Dedifferentiated amniotic fluid mesenchymal stem cell (primary cell): ENCODE data around the gene HCCS.

Experiments
- DNase-seq: peaks from one replicate; pipeline ENCODE4 v3.0.0-alpha.2; 2016; ENCODE audit errors: extremely low spot score

Gene HCCS

DNA sequence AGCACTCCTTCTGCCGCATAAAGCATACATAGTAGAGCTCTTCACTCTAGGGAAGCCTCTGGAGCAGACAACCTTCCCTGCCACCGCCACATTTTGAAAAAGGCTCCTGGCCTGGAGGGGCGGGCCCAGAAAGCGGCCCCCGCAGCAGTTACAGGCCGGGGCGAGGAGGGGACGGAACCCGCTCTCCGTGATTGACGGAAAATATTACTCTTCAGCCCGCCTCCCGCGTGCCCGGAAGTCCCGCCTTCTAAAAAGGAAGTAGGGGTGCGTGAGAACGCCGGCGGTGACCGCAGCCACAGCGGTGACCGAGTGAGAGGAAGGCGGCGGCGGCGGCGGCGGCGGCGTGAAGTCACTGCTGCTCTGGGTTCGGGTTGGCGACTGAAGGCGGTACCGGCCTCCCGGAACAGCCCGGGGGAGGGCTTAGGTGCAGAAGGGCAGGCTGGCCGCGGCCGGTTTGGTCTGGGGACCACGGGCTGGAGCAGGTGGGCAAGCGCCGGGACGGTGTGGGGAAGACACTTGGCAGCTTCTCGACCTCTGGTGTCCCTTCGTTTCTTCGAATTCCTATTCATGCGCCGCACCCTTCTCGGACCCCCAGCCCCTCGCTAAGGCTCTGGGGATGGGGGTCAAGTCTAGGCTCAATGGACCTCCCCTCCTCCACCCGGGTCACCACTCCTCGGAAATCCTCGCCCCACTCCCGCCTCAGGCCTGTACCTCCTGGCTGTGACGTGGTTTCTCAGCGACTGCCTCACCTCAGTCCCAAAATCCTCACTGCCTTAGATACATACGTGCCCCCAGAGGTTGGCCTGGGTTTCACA lies at the start of gene HCCS:
Gene HCCS (plus strand): TSS at position 296 of the 815 bp plus-strand sequence. CDS start 729 bp downstream, outside the sequence.
- peak; percentile 70 for DNase-seq

DNA sequence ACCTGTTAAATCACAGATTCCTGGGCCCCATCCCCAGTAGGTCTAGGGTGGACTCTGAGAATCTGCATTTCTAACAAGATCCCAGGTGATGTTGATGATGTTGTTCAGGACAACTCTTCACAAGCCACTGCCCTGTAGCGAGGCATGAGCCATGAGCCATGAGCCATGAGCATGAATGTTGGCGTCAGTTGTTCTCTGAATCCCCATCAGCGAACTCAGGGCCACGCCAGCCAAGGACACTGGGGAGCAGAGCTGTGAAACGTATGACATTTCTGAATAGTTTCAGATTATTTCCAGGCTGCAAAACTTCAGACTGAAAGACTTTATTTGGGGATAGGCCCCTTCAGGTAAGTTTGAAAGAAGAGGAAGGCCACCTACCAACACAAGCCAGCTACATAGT lies 46.9 kb upstream of the HCCS start:
- no peak for DNase-seq

DNA sequence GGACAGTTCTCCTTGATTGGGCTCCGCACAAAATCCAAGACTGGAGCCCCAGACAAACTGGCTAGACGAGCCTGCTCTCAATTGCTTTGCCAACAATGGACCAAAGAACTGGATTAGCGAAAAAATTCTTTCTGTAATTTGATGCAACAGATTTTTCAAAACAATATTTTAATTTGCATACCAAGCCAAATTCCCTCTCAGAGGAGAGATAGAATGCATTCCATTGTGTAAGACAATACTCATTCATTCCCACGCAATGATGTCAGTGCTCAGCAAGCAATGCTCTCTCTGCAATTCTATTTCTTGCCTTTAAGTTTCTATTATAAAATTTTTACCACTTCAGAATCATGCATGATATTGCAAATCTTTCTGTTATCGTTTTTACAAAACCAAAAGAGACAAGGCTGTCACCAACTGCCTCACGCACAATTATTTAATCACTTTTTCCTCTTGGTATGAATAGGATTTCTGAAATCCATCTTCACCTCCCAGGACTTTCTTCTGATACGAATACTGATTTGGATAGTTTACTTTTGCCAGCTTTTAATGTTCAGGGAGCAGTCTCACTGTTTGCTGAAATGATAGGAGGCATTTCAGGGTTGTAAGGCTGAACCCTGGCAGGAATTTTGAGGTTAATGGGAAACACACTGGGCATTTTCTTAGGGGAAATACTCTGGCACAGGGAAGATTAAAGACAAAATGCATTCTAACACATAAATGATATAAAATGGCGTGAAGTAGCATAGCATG lies 46.1 kb upstream of the HCCS start:
- peak; percentile 83 for DNase-seq

DNA sequence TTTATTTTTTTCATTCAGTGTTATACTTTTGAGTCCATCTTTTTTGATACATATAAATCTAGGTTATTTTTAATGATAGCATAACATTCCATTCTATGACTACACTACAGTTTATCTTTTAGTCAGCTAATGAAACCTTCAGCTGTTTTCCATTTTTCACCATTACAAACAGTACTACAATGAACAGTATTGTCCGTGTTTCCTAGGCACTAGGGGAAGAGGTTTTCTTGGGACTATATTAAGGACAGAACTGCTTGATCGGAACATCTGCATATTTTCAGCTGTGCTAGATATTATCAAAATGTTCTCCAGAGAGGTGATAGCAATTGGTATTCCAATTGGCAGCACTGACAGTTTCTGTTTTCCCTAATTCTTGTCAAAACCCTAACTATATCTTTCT lies 44.3 kb upstream of the HCCS start:
- DNase-seq, result no peak

DNA sequence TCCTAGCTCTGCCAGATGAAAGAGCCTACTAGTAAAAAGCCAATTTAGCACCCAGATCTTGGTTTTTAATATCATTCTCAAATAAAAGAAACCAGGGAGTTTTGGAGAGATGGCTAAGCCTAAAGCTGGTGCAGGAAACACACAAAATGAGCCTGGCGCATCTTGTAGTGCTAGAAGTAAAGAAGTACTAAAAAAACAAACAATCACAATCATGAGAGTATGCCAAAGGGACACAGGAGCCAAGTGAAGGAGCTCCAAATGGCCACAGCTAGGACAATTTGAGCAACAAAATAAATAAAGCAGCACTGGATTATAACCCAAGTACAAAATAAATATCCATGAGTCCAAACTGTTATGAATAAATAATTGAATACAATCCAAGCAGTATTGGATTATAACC lies 37.8 kb upstream of the HCCS start:
- no peak for DNase-seq

DNA sequence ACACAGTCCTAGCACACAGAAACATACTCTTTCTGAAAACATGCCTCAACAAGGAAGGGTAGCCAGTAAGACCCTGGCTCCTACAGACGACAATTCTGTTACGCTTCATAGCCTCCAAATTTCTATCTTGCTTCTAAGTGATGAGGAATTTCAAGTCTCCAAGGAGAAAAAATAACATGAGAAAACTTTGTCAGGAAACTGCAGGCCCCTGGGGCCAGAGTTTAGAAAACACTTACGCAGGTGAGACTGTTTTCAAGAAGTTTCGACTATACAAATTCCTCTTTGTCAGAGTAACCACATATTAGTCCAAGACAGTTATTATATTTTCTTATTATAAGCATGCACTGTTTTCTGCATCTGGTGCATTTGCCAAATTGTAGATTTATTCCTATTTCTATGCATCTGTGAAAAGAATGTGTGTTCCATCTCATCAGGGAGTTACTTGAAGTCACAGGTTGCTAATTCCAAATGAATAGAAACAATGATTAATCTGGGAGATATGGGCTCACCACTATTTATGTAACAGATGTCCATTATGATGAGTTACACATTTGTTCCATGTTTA lies 30.3 kb upstream of the HCCS start:
- no peak for DNase-seq

DNA sequence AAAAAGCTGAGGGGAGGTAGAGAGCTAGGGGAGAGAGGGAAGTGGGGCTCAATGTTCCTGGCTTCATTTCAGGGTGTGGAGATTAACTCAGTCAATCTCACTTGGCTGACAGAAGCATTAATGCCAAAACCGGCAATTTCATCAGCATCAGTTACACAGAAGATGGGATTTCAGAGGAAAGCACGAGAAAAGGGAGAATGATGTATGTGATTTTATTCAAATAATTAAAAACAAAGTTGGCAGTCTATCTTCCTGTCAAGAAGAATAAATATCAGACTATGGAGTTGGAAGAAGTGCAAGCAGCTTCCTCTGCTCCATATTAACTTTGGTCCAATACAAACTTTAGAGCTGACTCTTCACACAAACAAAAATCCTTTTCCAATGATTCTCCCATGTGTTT lies 29.6 kb upstream of the HCCS start:
- peak; percentile 42 for DNase-seq

DNA sequence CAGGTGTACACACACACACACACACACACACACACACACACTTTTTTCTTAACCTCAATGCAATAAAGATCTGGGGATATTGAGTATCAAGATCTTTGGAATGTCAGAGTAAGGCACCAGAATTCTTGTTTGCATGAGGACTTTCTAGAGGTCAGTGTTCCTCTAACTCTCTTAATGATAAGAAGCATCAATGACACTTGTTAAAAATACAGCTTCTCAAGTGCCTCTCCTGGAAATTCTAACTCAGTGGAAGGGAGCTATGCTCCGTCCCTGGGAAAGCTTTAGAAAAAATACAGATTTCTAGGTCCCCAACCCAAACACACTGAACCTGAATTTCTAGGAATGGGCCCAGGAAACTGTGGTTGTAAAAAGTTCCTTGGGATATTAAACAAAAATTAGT lies 25.8 kb upstream of the HCCS start:
- DNase-seq, result no peak

DNA sequence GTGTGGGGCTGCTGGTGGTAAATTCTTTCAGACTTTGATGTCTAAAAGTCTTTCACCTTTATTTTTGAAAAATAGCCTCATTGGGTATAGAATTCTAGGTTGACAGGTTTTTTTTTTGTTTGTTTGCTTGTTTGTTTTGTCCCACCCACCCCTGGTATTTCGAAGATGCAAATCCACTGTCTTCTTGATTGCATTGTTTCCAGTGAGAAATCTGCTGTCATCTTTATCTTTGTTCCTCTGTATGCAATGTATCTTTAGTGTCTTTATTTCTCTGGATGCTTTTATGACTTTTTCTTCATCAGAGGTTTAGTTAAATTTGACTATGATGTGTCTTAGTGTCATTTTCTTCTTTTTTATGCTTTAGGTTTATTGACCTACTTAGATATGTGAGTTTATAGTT lies 21.3 kb upstream of the HCCS start:
- no peak for DNase-seq

DNA sequence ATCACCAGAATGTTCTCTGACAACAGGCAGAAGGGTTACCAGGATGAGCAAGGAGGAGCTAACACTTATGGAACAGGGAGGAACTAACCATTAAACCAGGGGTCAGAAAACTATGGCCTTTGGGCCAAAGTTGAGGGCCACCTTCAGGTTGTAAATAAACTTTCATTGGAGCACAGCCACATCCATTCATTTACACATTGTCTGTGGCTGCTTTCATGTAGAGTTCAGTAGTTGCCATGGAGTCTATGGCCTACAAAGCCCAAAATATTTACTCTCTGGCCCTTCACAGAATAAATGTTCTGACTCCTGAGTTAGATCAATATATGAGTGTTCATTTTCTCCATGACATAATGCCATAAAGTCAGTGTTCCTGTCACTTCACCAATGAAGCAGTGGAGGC lies 13.2 kb upstream of the HCCS start:
- DNase-seq, result no peak

DNA sequence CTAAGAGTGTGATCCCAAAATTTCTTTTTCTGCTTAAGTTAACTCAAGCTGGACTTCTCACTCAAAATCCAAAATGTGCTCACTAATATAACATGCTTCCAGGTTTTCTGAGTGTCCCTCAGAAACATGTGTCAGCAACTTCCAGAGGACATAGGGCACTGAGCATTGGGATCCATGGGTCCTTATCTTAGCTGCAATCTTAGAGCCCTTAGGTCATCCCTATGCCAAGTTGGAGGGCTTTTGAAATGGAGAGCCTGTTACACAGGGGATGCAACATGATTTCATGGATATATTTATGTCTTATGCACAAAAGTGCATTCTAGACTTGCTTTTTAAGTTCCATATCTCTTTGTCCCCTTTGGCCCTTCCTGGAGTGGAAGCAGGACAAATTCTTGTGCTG lies 11.7 kb upstream of the HCCS start:
- DNase-seq, result no peak

DNA sequence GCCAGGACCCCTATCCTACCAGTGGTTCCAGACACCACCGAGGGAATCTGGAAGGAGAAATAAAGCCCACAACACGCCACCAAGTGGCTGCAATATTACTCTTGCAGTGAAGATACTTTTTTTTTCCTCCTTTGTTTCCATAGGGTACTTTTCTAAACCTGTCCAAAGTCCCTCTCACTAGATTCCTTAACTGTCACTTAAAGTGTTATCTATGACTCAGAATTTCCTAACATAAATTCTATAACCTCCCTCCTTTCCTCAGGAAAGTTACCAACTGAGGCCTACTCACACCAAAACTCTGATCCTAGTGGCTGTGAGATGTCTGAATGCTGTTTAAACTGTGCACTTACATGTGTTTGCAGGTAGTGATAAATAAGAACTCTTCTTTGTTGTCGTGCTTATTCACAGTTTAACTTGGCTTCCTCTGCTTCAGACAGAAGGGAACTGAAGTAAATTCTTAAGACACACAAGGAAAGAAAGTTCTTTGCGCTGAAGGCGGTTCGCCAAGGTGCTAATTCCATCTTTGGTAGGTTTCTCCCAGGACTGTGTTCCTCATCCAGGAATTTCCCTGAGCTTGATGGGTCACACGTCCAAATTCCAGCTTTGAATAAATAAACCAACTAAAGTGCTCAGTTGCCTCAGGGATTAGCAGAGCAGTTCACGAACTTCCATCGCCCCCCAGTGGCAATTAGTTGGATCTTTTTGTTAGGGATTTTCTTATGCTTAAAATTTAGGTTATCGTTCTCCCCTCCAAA lies 10.7 kb upstream of the HCCS start:
- DNase-seq, result peak; percentile 71

DNA sequence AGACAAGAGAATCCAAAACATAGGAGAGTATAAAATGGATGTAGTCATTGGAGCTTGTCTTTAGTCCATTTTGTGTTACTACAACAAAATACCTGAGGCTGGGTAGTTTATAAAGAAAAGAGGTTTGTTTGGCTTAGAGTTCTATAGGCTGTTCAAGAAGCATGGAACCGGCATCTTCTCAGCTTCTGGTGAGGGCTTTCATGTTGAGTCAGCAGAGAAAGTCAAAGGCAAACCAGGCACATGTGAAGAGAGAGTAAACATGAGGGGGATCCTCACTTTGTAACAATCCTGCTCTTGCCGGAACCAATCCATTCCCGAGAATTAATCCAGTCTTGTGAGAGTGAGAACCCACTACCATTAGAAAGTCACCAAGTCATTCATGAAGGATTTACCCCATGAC lies 8.1 kb upstream of the HCCS start:
- DNase-seq, result no peak

DNA sequence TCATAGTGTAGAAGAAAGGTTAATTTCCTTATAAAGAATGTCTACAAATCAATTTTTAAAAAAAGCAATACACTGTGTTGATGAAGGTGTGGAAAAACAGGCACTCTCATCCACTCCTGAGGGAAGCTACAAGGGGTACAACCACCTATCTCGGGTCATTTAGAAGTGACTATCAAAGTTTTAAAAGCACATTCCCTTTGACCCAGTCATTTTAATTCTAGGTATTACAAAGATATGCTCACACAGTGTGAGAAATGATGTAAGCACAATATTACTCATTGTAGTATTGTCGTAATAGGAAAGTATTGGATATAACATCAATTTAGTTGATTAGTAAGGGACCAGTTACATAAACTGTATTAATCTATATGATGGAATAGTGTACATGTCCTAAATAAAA lies 7.4 kb upstream of the HCCS start:
- no peak for DNase-seq

DNA sequence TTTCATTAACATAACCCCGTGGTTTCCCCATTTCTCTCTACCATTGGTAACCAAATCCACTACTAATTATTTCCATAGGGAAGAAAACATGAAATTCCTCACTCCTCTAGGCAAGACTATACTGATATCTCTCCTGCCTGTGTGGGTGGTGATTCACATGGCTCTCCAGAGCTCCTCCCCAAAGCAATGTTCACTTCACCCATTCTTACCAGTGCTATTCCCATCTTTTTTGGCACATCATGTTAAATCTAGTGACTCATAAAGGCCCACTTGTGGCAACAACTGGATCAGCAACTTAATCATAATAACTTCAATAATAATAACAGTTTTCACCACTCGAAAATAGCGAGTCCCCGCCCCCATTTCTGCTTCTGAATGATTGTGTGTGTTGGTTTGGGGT lies 6.1 kb upstream of the HCCS start:
- no peak for DNase-seq

DNA sequence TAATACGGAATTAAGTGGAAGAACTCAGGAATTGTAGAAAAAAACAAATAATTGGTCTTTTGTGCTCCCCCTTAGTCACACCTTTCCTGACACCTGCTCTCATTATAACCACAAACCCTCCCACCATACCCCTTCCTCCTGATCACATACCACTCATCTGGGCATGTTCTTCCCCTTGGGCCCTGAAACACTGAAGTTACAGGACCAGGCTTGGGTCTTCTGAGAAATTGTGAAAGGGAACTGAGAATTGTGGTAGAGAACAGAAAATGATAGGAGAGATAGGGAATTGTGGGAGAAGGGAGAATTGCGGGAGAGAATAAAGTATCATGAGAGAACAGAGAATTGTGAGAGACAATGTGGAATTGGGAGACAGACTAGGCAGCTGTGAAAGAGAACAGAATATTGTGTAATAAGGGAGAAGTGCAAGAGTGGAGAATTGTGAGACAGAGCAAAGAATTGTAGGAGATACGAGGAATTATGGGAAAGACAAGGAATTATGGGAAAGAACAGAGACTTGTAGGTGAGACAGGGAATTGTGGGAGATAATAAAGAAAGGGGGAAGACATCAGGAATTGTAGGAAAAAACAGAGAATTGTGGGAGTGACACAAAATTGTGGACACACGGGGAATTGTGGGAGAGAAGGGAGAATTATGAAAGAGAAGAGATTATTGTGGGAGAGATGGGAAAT lies 2.7 kb upstream of the HCCS start:
- DNase-seq, result no peak

DNA sequence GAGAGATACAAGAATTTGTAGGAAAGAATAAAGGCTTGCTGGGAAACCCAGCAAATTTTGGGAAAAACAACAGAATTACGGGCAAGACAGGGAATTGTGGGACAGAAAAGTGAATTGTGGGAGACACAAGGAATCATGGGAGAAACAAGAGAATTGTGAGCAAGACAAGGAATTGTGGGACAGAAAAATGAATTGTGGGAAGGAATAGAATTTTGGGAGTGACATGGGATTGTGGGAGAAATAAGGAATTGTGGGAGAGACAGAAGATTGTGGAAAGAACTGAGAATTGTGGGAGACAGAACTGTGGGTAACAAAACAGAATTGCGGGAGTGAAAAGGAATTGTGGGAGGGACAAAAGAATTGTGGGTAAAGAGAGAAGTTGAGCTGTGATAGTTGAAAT lies 1.2 kb upstream of the HCCS start:
- no peak for DNase-seq

DNA sequence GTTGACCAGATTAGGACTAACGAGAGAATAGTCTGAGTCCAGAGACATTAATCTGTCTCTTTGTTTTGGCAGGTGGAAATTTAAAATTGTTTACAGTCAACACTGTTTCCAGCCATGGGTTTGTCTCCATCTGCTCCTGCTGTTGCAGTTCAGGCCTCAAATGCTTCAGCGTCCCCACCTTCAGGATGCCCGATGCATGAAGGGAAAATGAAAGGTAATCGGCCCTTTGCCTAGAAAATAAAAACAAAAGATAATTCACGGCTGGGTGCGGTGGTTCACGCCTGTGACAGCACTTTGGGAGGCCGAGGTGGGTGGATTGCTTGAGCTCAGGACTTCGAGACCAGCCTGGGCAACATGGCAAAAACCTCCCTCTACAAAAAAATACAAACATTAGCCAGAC lies 815 bp downstream of the HCCS start:
- no peak for DNase-seq

DNA sequence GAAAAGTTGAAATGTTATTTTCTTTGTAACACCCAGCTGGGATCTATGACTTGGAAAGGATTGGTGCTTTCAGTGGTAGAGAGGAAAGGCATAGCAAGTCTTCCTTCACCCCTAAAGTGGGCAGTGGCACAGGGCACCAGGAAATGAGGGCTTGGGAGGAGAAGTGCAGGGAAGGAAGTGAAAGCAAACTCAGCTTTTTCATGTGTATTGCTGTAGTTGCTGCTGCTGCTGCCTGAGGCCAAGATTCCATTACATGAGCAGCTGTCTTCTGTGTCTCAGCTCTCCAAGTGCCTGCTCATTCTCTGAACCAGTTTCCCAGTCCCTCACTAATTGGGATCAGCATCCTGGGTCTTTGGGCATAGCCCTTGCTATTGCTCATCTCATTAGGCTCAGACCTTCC lies 2.6 kb downstream of the HCCS start:
- no peak for DNase-seq

DNA sequence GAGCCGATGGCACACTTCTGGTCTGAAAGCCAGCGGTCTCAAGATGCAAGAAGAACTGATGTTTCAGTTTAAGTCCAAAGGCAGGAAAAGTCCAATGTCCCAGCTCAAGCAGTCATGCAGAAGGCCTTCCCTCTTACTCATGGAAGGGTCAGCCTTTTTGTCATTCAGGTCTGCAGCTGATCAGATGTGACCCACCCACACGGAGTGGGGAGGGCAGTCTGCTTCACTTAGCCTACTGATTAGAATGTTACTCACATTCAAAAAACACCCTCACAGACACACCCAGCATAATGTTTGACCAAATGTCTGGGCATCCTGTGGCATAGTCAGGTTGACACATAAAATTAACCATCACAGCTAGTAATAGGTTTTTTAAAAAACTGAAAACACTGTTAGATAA lies 6.6 kb downstream of the HCCS start:
- no peak for DNase-seq

DNA sequence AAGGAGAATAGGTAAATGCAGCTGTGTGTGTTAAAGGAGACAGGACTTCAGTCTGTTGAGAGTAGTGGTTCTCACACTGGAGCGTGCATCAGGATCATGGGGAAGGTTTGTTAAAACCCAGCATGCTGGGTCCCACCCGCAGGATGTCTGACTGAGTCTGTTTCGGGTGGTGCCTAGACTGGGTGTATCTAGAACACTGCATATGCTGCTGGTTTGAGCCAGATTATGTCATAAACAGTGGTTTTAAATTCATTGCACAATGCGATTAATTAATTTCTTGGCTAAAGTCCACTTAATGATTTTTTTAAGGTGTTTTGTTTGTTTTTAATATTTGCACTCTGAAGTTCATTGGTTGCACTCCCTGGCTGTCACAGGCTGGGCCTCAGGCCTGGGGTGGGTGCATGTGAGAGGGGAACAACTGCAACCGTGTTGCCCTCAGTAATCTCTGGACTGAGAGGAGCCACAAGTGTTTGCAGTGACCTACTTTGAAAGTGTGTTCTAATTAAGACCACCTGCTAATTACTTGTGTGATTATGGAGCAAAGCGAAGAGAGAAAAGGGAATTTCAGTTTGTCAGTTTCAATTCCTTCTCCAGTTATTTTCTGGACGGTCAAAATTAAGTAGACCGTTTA lies 8.3 kb downstream of the HCCS start:
- DNase-seq, result no peak
